ENCODE measurements around the gene ATP9A.
A peak's percentile ranks its signal among the peaks of the same experiment; 100 is the strongest.

ATP9A gene

GRCh38 chr20:51713213-51713598 is 55.0 kb downstream of the ATP9A start:
- Mint-ChIP-seq H3K36me3 (ENCODE audit: low read depth) (no peaks in the 10 kb centered on the region), H3K27ac (no peak overlapping the region), H3K27me3 (ENCODE audit: low read depth) (peaks cover 2% of the 10 kb centered on the region), H3K4me1 (ENCODE audit: low read depth) (peaks cover 17% of the 10 kb centered on the region), H3K4me3 (no peak overlapping the region), H3K9me3 (no peaks in the 10 kb centered on the region)
- no peak for DNase-seq (ENCODE audit: low spot score)

- H3K4me3 Mint-ChIP-seq = no peak overlapping the region
- no peak for DNase-seq (ENCODE audit: low spot score)
- H3K36me3 Mint-ChIP-seq (ENCODE audit: low read depth) = no peaks in the 10 kb centered on the region
- no peak overlapping the region for H3K27ac Mint-ChIP-seq
- H3K27me3 Mint-ChIP-seq (ENCODE audit: low read depth) = peaks cover 2% of the 10 kb centered on the region
- H3K9me3 Mint-ChIP-seq = no peaks in the 10 kb centered on the region
- H3K4me1 Mint-ChIP-seq (ENCODE audit: low read depth) = peaks cover 17% of the 10 kb centered on the region
These were observed 55.5 kb downstream of the ATP9A start for GRCh38 chr20:51712501-51713212.

- H3K4me3 Mint-ChIP-seq = no peak overlapping the region
- peaks cover 2% of the 10 kb centered on the region for H3K27me3 Mint-ChIP-seq (ENCODE audit: low read depth)
- no peak overlapping the region for H3K27ac Mint-ChIP-seq
- no peaks in the 10 kb centered on the region for H3K36me3 Mint-ChIP-seq (ENCODE audit: low read depth)
- DNase-seq (ENCODE audit: low spot score) = no peak
- H3K4me1 Mint-ChIP-seq (ENCODE audit: low read depth) = peaks cover 14% of the 10 kb centered on the region
- H3K9me3 Mint-ChIP-seq = no peaks in the 10 kb centered on the region
These were observed 56.8 kb downstream of the ATP9A start for GRCh38 chr20:51711426-51711825.

GRCh38 chr20:51710361-51710894 is 57.8 kb downstream of the ATP9A start:
- no peak for DNase-seq (ENCODE audit: low spot score)
- H3K4me1 Mint-ChIP-seq (ENCODE audit: low read depth) = peaks cover 7% of the 10 kb centered on the region
- H3K9me3 Mint-ChIP-seq = no peaks in the 10 kb centered on the region
- H3K36me3 Mint-ChIP-seq (ENCODE audit: low read depth) = no peaks in the 10 kb centered on the region
- H3K4me3 Mint-ChIP-seq = no peak overlapping the region
- H3K27ac Mint-ChIP-seq = no peak overlapping the region
- peaks cover 4% of the 10 kb centered on the region for H3K27me3 Mint-ChIP-seq (ENCODE audit: low read depth)

GRCh38 chr20:51705400-51705799 is 62.8 kb downstream of the ATP9A start:
- H3K9me3 Mint-ChIP-seq = no peaks in the 10 kb centered on the region
- H3K4me3 Mint-ChIP-seq = no peak overlapping the region
- no peak overlapping the region for H3K27ac Mint-ChIP-seq
- H3K4me1 Mint-ChIP-seq (ENCODE audit: low read depth) = peaks cover 5% of the 10 kb centered on the region
- H3K27me3 Mint-ChIP-seq (ENCODE audit: low read depth) = peaks cover 9% of the 10 kb centered on the region
- DNase-seq (ENCODE audit: low spot score) = no peak
- no peaks in the 10 kb centered on the region for H3K36me3 Mint-ChIP-seq (ENCODE audit: low read depth)

- no peaks in the 10 kb centered on the region for H3K9me3 Mint-ChIP-seq
- DNase-seq (ENCODE audit: low spot score) = no peak
- no peak overlapping the region for H3K27ac Mint-ChIP-seq
- peaks cover 9% of the 10 kb centered on the region for H3K27me3 Mint-ChIP-seq (ENCODE audit: low read depth)
- H3K36me3 Mint-ChIP-seq (ENCODE audit: low read depth) = no peaks in the 10 kb centered on the region
- H3K4me1 Mint-ChIP-seq (ENCODE audit: low read depth) = peaks cover 5% of the 10 kb centered on the region
- no peak overlapping the region for H3K4me3 Mint-ChIP-seq
These were observed 64.5 kb downstream of the ATP9A start for GRCh38 chr20:51703400-51704287.

GRCh38 chr20:51702556-51702955 is 65.6 kb downstream of the ATP9A start:
- no peaks in the 10 kb centered on the region for H3K36me3 Mint-ChIP-seq (ENCODE audit: low read depth)
- no peak for DNase-seq (ENCODE audit: low spot score)
- H3K4me1 Mint-ChIP-seq (ENCODE audit: low read depth) = peaks cover 7% of the 10 kb centered on the region
- no peaks in the 10 kb centered on the region for H3K9me3 Mint-ChIP-seq
- H3K27ac Mint-ChIP-seq = no peak overlapping the region
- H3K27me3 Mint-ChIP-seq (ENCODE audit: low read depth) = peaks cover 10% of the 10 kb centered on the region
- no peak overlapping the region for H3K4me3 Mint-ChIP-seq

- Mint-ChIP-seq H3K4me3 (no peak overlapping the region), H3K36me3 (ENCODE audit: low read depth) (no peaks in the 10 kb centered on the region), H3K4me1 (ENCODE audit: low read depth) (peaks cover 19% of the 10 kb centered on the region), H3K9me3 (no peaks in the 10 kb centered on the region), H3K27me3 (ENCODE audit: low read depth) (peaks cover 18% of the 10 kb centered on the region), H3K27ac (no peak overlapping the region)
- no peak for DNase-seq (ENCODE audit: low spot score)
These were observed 67.3 kb downstream of the ATP9A start for GRCh38 chr20:51700809-51701285.

- no peak overlapping the region for H3K27ac Mint-ChIP-seq
- no peak for DNase-seq (ENCODE audit: low spot score)
- H3K27me3 Mint-ChIP-seq (ENCODE audit: low read depth) = peaks cover 9% of the 10 kb centered on the region
- H3K36me3 Mint-ChIP-seq (ENCODE audit: low read depth) = no peaks in the 10 kb centered on the region
- no peak overlapping the region for H3K4me3 Mint-ChIP-seq
- no peaks in the 10 kb centered on the region for H3K9me3 Mint-ChIP-seq
- H3K4me1 Mint-ChIP-seq (ENCODE audit: low read depth) = peaks cover 20% of the 10 kb centered on the region
These were observed 69.9 kb downstream of the ATP9A start for GRCh38 chr20:51698252-51698651.

- DNase-seq (ENCODE audit: low spot score) = no peak
- no peaks in the 10 kb centered on the region for H3K9me3 Mint-ChIP-seq
- no peak overlapping the region for H3K4me3 Mint-ChIP-seq
- no peak overlapping the region for H3K27ac Mint-ChIP-seq
- H3K27me3 Mint-ChIP-seq (ENCODE audit: low read depth) = peaks cover 9% of the 10 kb centered on the region
- H3K36me3 Mint-ChIP-seq (ENCODE audit: low read depth) = no peaks in the 10 kb centered on the region
- H3K4me1 Mint-ChIP-seq (ENCODE audit: low read depth) = peaks cover 20% of the 10 kb centered on the region
These were observed 70.9 kb downstream of the ATP9A start for GRCh38 chr20:51697096-51697826.

GRCh38 chr20:51696304-51697071 is 71.7 kb downstream of the ATP9A start:
- no peak for DNase-seq (ENCODE audit: low spot score)
- H3K4me3 Mint-ChIP-seq = peak overlapping the region; percentile 54
- H3K27ac Mint-ChIP-seq = peak overlapping the region; percentile 5
- H3K27me3 Mint-ChIP-seq (ENCODE audit: low read depth) = peaks cover 9% of the 10 kb centered on the region
- H3K4me1 Mint-ChIP-seq (ENCODE audit: low read depth) = peaks cover 20% of the 10 kb centered on the region
- H3K9me3 Mint-ChIP-seq = no peaks in the 10 kb centered on the region
- no peaks in the 10 kb centered on the region for H3K36me3 Mint-ChIP-seq (ENCODE audit: low read depth)

GRCh38 chr20:51695574-51696303 is 72.5 kb downstream of the ATP9A start:
- Mint-ChIP-seq H3K27ac (peak overlapping the region; percentile 27), H3K27me3 (ENCODE audit: low read depth) (peaks cover 9% of the 10 kb centered on the region), H3K4me3 (peak overlapping the region; percentile 54), H3K4me1 (ENCODE audit: low read depth) (peaks cover 20% of the 10 kb centered on the region), H3K36me3 (ENCODE audit: low read depth) (no peaks in the 10 kb centered on the region), H3K9me3 (no peaks in the 10 kb centered on the region)
- DNase-seq (ENCODE audit: low spot score) = peak; percentile 51
